ENCODE measurements around the gene SRCIN1.

Gene SRCIN1

GRCh38 chr17:38574712-38575111 lies 31.0 kb downstream of the SRCIN1 start:
- Histone ChIP-seq H3K4me1 (ENCODE audit: control insufficient read depth in 1 of 2, insufficient read depth in 2 of 2, low read length in 2 of 2) (peaks cover 0 to 22% of the 10 kb centered on the region in 2 donors), H3K9me3 (ENCODE audit: control insufficient read depth in 1 of 2, low read length in 2 of 2) (no peaks in the 10 kb centered on the region), H3K27ac (ENCODE audit: low read length) (no peak overlapping the region), H3K4me3 (ENCODE audit: low read depth in 1 of 2, low read length in 2 of 2) (no peak overlapping the region), H3K27me3 (ENCODE audit: low read depth, low read length) (peaks cover 83% of the 10 kb centered on the region), H3K36me3 (ENCODE audit: control insufficient read depth in 1 of 2, insufficient read depth in 2 of 2, low read length in 2 of 2) (no peaks in the 10 kb centered on the region)

GRCh38 chr17:38572669-38573365 lies 32.9 kb downstream of the SRCIN1 start:
- Histone ChIP-seq H3K27ac (ENCODE audit: low read length) (no peak overlapping the region), H3K36me3 (ENCODE audit: control insufficient read depth in 1 of 2, insufficient read depth in 2 of 2, low read length in 2 of 2) (no peaks in the 10 kb centered on the region), H3K4me3 (ENCODE audit: low read depth in 1 of 2, low read length in 2 of 2) (no peak overlapping the region), H3K9me3 (ENCODE audit: control insufficient read depth in 1 of 2, low read length in 2 of 2) (no peaks in the 10 kb centered on the region), H3K27me3 (ENCODE audit: low read depth, low read length) (peaks cover 72% of the 10 kb centered on the region), H3K4me1 (ENCODE audit: control insufficient read depth in 1 of 2, insufficient read depth in 2 of 2, low read length in 2 of 2) (peaks cover 0 to 5% of the 10 kb centered on the region in 2 donors)

GRCh38 chr17:38571833-38572668 lies 33.7 kb downstream of the SRCIN1 start:
- Histone ChIP-seq H3K4me3 (ENCODE audit: low read depth in 1 of 2, low read length in 2 of 2) (no peak overlapping the region), H3K36me3 (ENCODE audit: control insufficient read depth in 1 of 2, insufficient read depth in 2 of 2, low read length in 2 of 2) (no peaks in the 10 kb centered on the region), H3K27me3 (ENCODE audit: low read depth, low read length) (peaks cover 72% of the 10 kb centered on the region), H3K27ac (ENCODE audit: low read length) (no peak overlapping the region), H3K4me1 (ENCODE audit: control insufficient read depth in 1 of 2, insufficient read depth in 2 of 2, low read length in 2 of 2) (peaks cover 0 to 5% of the 10 kb centered on the region in 2 donors), H3K9me3 (ENCODE audit: control insufficient read depth in 1 of 2, low read length in 2 of 2) (no peaks in the 10 kb centered on the region)

GRCh38 chr17:38569701-38570512 lies 35.8 kb downstream of the SRCIN1 start:
- no peaks in the 10 kb centered on the region for H3K9me3 ChIP-seq (ENCODE audit: control insufficient read depth in 1 of 2, low read length in 2 of 2)
- no peaks in the 10 kb centered on the region for H3K36me3 ChIP-seq (ENCODE audit: control insufficient read depth in 1 of 2, insufficient read depth in 2 of 2, low read length in 2 of 2)
- peaks cover 0 to 5% of the 10 kb centered on the region in 2 donors for H3K4me1 ChIP-seq (ENCODE audit: control insufficient read depth in 1 of 2, insufficient read depth in 2 of 2, low read length in 2 of 2)
- peaks cover 69% of the 10 kb centered on the region for H3K27me3 ChIP-seq (ENCODE audit: low read depth, low read length)
- H3K4me3 ChIP-seq (ENCODE audit: low read depth in 1 of 2, low read length in 2 of 2) = no peak overlapping the region
- H3K27ac ChIP-seq (ENCODE audit: low read length) = no peak overlapping the region

- Histone ChIP-seq H3K36me3 (ENCODE audit: control insufficient read depth in 1 of 2, insufficient read depth in 2 of 2, low read length in 2 of 2) (no peaks in the 10 kb centered on the region), H3K9me3 (ENCODE audit: control insufficient read depth in 1 of 2, low read length in 2 of 2) (no peaks in the 10 kb centered on the region), H3K27me3 (ENCODE audit: low read depth, low read length) (peaks cover 68% of the 10 kb centered on the region), H3K4me1 (ENCODE audit: control insufficient read depth in 1 of 2, insufficient read depth in 2 of 2, low read length in 2 of 2) (peaks cover 0 to 5% of the 10 kb centered on the region in 2 donors), H3K4me3 (ENCODE audit: low read depth in 1 of 2, low read length in 2 of 2) (no peak overlapping the region), H3K27ac (ENCODE audit: low read length) (no peak overlapping the region)
Observed at GRCh38 chr17:38568845-38569510, 36.8 kb downstream of the SRCIN1 start.

GRCh38 chr17:38568274-38568673 lies 37.5 kb downstream of the SRCIN1 start:
- peaks cover 0 to 5% of the 10 kb centered on the region in 2 donors for H3K4me1 ChIP-seq (ENCODE audit: control insufficient read depth in 1 of 2, insufficient read depth in 2 of 2, low read length in 2 of 2)
- no peaks in the 10 kb centered on the region for H3K36me3 ChIP-seq (ENCODE audit: control insufficient read depth in 1 of 2, insufficient read depth in 2 of 2, low read length in 2 of 2)
- H3K4me3 ChIP-seq (ENCODE audit: low read depth in 1 of 2, low read length in 2 of 2) = no peak overlapping the region
- no peaks in the 10 kb centered on the region for H3K9me3 ChIP-seq (ENCODE audit: control insufficient read depth in 1 of 2, low read length in 2 of 2)
- peaks cover 68% of the 10 kb centered on the region for H3K27me3 ChIP-seq (ENCODE audit: low read depth, low read length)
- H3K27ac ChIP-seq (ENCODE audit: low read length) = no peak overlapping the region

- Histone ChIP-seq H3K9me3 (ENCODE audit: control insufficient read depth in 1 of 2, low read length in 2 of 2) (no peaks in the 10 kb centered on the region), H3K27me3 (ENCODE audit: low read depth, low read length) (peaks cover 71% of the 10 kb centered on the region), H3K4me1 (ENCODE audit: control insufficient read depth in 1 of 2, insufficient read depth in 2 of 2, low read length in 2 of 2) (no peaks in the 10 kb centered on the region), H3K27ac (ENCODE audit: low read length) (no peak overlapping the region), H3K4me3 (ENCODE audit: low read depth in 1 of 2, low read length in 2 of 2) (no peak overlapping the region), H3K36me3 (ENCODE audit: control insufficient read depth in 1 of 2, insufficient read depth in 2 of 2, low read length in 2 of 2) (no peaks in the 10 kb centered on the region)
Observed at GRCh38 chr17:38567350-38567749, 38.4 kb downstream of the SRCIN1 start.

- Histone ChIP-seq H3K27me3 (ENCODE audit: low read depth, low read length) (peaks cover 74% of the 10 kb centered on the region), H3K9me3 (ENCODE audit: control insufficient read depth in 1 of 2, low read length in 2 of 2) (no peaks in the 10 kb centered on the region), H3K36me3 (ENCODE audit: control insufficient read depth in 1 of 2, insufficient read depth in 2 of 2, low read length in 2 of 2) (no peaks in the 10 kb centered on the region), H3K4me3 (ENCODE audit: low read depth in 1 of 2, low read length in 2 of 2) (no peak overlapping the region), H3K27ac (ENCODE audit: low read length) (no peak overlapping the region), H3K4me1 (ENCODE audit: control insufficient read depth in 1 of 2, insufficient read depth in 2 of 2, low read length in 2 of 2) (no peaks in the 10 kb centered on the region)
Observed at GRCh38 chr17:38566666-38567031, 39.1 kb downstream of the SRCIN1 start.

- Histone ChIP-seq H3K9me3 (ENCODE audit: control insufficient read depth in 1 of 2, low read length in 2 of 2) (no peaks in the 10 kb centered on the region), H3K27me3 (ENCODE audit: low read depth, low read length) (peaks cover 73% of the 10 kb centered on the region), H3K36me3 (ENCODE audit: control insufficient read depth in 1 of 2, insufficient read depth in 2 of 2, low read length in 2 of 2) (no peaks in the 10 kb centered on the region), H3K27ac (ENCODE audit: low read length) (no peak overlapping the region), H3K4me3 (ENCODE audit: low read depth in 1 of 2, low read length in 2 of 2) (no peak overlapping the region), H3K4me1 (ENCODE audit: control insufficient read depth in 1 of 2, insufficient read depth in 2 of 2, low read length in 2 of 2) (no peaks in the 10 kb centered on the region)
Observed at GRCh38 chr17:38565853-38566665, 39.7 kb downstream of the SRCIN1 start.

GRCh38 chr17:38564869-38565268 lies 40.9 kb downstream of the SRCIN1 start:
- Histone ChIP-seq H3K4me1 (ENCODE audit: control insufficient read depth in 1 of 2, insufficient read depth in 2 of 2, low read length in 2 of 2) (peaks cover 0 to 8% of the 10 kb centered on the region in 2 donors), H3K27me3 (ENCODE audit: low read depth, low read length) (peaks cover 77% of the 10 kb centered on the region), H3K27ac (ENCODE audit: low read length) (no peak overlapping the region), H3K9me3 (ENCODE audit: control insufficient read depth in 1 of 2, low read length in 2 of 2) (no peaks in the 10 kb centered on the region), H3K4me3 (ENCODE audit: low read depth in 1 of 2, low read length in 2 of 2) (no peak overlapping the region), H3K36me3 (ENCODE audit: control insufficient read depth in 1 of 2, insufficient read depth in 2 of 2, low read length in 2 of 2) (no peaks in the 10 kb centered on the region)

All from muscle layer of duodenum (tissue), 2 donors.